ENCODE measurements around the gene KCNAB2.

DNA sequence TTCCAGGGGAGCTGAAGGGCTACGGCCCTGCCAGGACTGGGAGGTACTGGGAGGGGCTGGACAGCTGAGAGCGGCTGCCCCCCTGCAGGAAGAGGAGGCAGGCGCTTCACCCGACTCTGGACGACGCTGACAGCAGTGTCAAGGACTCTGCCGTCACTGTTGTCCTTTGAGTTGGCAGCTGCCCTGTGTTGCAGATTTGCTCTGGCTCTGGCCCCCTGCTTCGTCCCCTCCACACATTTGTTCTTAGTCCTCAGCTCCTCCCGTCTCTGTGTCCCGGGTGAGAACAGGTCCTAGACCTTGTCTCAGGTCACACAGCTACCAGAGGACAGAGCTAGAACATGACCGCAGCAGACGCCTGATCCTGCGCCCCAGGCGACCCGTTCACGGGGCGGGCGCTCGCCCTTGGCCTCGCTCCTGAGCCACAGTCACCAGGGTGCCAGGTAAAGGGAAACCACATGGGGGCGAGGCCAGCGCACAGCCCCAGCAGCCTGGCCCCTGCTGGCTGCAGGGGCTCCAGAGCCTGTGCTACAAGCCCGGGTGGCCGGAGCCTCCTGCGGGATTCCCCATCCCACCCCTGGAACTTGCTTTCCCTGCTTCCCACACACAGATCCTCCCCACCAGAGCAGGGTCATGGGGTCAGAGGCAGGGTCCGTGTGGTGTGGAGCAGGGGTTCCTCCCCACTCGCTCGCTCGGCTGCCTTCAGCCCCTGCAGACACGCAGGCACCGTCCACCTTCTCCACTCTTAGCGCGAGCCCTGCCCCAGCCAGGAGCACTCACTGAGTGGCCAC is 42.8 kb upstream of the KCNAB2 start:
- TF ChIP-seq, protein P1, sequence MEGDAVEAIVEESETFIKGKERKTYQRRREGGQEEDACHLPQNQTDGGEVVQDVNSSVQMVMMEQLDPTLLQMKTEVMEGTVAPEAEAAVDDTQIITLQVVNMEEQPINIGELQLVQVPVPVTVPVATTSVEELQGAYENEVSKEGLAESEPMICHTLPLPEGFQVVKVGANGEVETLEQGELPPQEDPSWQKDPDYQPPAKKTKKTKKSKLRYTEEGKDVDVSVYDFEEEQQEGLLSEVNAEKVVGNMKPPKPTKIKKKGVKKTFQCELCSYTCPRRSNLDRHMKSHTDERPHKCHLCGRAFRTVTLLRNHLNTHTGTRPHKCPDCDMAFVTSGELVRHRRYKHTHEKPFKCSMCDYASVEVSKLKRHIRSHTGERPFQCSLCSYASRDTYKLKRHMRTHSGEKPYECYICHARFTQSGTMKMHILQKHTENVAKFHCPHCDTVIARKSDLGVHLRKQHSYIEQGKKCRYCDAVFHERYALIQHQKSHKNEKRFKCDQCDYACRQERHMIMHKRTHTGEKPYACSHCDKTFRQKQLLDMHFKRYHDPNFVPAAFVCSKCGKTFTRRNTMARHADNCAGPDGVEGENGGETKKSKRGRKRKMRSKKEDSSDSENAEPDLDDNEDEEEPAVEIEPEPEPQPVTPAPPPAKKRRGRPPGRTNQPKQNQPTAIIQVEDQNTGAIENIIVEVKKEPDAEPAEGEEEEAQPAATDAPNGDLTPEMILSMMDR (IDR thresholded peaks at IDR 0.05) = no peak
- TF ChIP-seq ZNF396 (CRISPR knock-in tag; IDR thresholded peaks at IDR 0.05; ENCODE audit: borderline replicate concordance) = no peak
- TF ChIP-seq CBFB (CRISPR knock-in tag; IDR thresholded peaks at IDR 0.05; ENCODE audit: low read depth) = no peak
- TF ChIP-seq, protein P2, sequence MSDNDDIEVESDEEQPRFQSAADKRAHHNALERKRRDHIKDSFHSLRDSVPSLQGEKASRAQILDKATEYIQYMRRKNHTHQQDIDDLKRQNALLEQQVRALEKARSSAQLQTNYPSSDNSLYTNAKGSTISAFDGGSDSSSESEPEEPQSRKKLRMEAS (CRISPR knock-in tag; IDR thresholded peaks at IDR 0.05) = no peak
- TF ChIP-seq CREM (CRISPR knock-in tag; IDR thresholded peaks at IDR 0.05) = no peak
- TF ChIP-seq NR2C2 (CRISPR knock-in tag; IDR thresholded peaks at IDR 0.05) = no peak
- TF ChIP-seq, protein P3, sequence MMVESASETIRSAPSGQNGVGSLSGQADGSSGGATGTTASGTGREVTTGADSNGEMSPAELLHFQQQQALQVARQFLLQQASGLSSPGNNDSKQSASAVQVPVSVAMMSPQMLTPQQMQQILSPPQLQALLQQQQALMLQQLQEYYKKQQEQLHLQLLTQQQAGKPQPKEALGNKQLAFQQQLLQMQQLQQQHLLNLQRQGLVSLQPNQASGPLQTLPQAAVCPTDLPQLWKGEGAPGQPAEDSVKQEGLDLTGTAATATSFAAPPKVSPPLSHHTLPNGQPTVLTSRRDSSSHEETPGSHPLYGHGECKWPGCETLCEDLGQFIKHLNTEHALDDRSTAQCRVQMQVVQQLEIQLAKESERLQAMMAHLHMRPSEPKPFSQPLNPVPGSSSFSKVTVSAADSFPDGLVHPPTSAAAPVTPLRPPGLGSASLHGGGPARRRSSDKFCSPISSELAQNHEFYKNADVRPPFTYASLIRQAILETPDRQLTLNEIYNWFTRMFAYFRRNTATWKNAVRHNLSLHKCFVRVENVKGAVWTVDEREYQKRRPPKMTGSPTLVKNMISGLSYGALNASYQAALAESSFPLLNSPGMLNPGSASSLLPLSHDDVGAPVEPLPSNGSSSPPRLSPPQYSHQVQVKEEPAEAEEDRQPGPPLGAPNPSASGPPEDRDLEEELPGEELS (CRISPR knock-in tag; IDR thresholded peaks at IDR 0.05) = no peak
- no peak for TF ChIP-seq ZBTB21 (CRISPR knock-in tag; IDR thresholded peaks at IDR 0.05; ENCODE audit: borderline replicate concordance)

Data from WTC11 (cell line).